CD4-positive, alpha-beta T cell (primary cell): ENCODE measurements around the gene EPHB4. TPM values are rescaled to one million over a fixed set of nuclear protein-coding genes. Genes with fewer than 3 reads are reported as not detected.

Experiments
- ATAC-seq: fragments of 200-7000 bp; cut with Tn5 transposase; one replicate; pipeline ENCODE4 v1.10.0; 2022; ENCODE audit warnings: mild to moderate bottlenecking; ENCODE audit not compliant: poor library complexity
- CTCF ChIA-PET: fragments of 350-600 bp; sonication (Branson Sonifier 250); formaldehyde crosslinking; loops from one replicate; lab custom pipeline; 2021; ENCODE audit warnings: antibody characterized with exemption, inconsistent platforms; lab: Charles Lee
- POLR2A ChIA-PET: fragments of 350-600 bp; sonication (Branson Sonifier 250); formaldehyde crosslinking; loops from one replicate; lab custom pipeline; 2021; ENCODE audit warnings: antibody characterized with exemption, inconsistent platforms; lab: Charles Lee
- DNase-seq, 14 experiments: peaks; one replicate each; pipeline ENCODE4 v3.0.0-alpha.2; 2013 to 2020; ENCODE audit warnings: mixed read lengths in 2 of 14
- H3K27ac ChIP-seq, 2 donors: one replicate each; pipeline versions ENCODE4 v1.5.1 to v1.7.0; 2013; ENCODE audit warnings: low read length in 2 of 2, low read depth in 1 of 2, mild to moderate bottlenecking in 1 of 2
- H3K27me3 ChIP-seq, 2 experiments: 1 replicate in 1 of 2; 2 replicates in 1 of 2; pipeline versions ENCODE4 v1.6.1 to v1.7.0; 2013; ENCODE audit warnings: low read length in 2 of 2, control low read depth in 1 of 2, mild to moderate bottlenecking in 1 of 2, moderate library complexity in 1 of 2; ENCODE audit not compliant: insufficient read depth in 2 of 2, control insufficient read depth in 1 of 2
- H3K36me3 ChIP-seq: one replicate; pipeline ENCODE4 v1.6.1; 2013; ENCODE audit warnings: low read length, control low read depth; ENCODE audit not compliant: insufficient read depth
- H3K4me1 ChIP-seq: one replicate; pipeline ENCODE4 v1.6.1; 2013; ENCODE audit warnings: low read length, control low read depth; ENCODE audit not compliant: insufficient read depth
- H3K4me3 ChIP-seq: one replicate; pipeline ENCODE4 v1.5.1; 2013; ENCODE audit warnings: mild to moderate bottlenecking, low read length, moderate library complexity
- H3K9me3 ChIP-seq, 2 experiments: 1 replicate in 1 of 2; 2 replicates in 1 of 2; pipeline versions ENCODE4 v1.6.1 to v1.7.0; 2013; ENCODE audit warnings: low read length in 2 of 2, mild to moderate bottlenecking in 2 of 2, control low read depth in 1 of 2, moderate library complexity in 1 of 2; ENCODE audit not compliant: control insufficient read depth in 1 of 2, insufficient read depth in 1 of 2
- H3K27ac Mint-ChIP-seq: one replicate; pipeline ENCODE4 v1.8.0; 2020; ENCODE audit warnings: mixed read lengths
- H3K27me3 Mint-ChIP-seq: one replicate; pipeline ENCODE4 v1.8.0; 2021; ENCODE audit warnings: mixed read lengths
- H3K36me3 Mint-ChIP-seq: one replicate; pipeline ENCODE4 v1.8.0; 2021; ENCODE audit warnings: low read depth, mixed read lengths
- H3K4me1 Mint-ChIP-seq: one replicate; pipeline ENCODE4 v1.8.0; 2021; ENCODE audit warnings: low read depth, mixed read lengths
- H3K4me3 Mint-ChIP-seq: one replicate; pipeline ENCODE4 v1.8.0; 2020; ENCODE audit warnings: mild to moderate bottlenecking, mixed read lengths
- H3K9me3 Mint-ChIP-seq: one replicate; pipeline ENCODE4 v1.8.0; 2020; ENCODE audit warnings: mixed read lengths
- intact Hi-C, 2 experiments: fragments of 100-400 bp; cut with DNase I in 1 of 2; cut with micrococcal nuclease in 1 of 2; formaldehyde crosslinking; loops; one replicate each; pipeline versions ENCODE4 v1.15.1 to v1.9.0; 2023 to 2025; cut with DNase I, micrococcal nuclease
- total RNA-seq, 174 experiments: library from RNA in 2 of 174; stranded (reverse) in 2 of 174; gene quantifications; one replicate each; pipeline ENCODE4 v1.2.3 and lab custom pipeline; 2021 to 2026
- TF ChIP-seq, protein P1 (sequence below): fragments of 200-600 bp; IDR thresholded peaks from one replicate; pipeline ENCODE4 v1.8.0; 2022; ENCODE audit warnings: antibody characterized with exemption, mild to moderate bottlenecking

EPHB4 gene
- total RNA-seq, 2 experiments from 2014 or later, result 8.4 to 8.9 TPM

DNA sequence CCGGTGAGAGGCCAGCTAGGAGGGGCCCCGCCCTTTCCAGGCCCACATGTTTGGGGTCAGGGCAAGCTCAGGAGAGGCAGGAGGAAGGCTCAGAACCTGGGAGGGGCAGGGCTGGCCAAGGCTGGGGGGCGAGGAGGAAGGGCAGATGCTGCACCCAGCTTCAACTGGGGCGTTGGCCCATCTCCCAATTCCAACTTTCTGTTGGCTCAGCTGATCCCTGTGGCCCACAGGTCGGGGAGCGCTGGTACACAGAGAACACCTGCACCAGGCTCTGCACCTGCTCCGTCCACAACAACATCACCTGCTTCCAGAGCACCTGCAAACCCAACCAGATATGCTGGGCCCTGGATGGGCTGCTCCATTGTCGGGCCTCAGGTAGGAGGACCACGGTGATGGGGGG, 53.8 kb downstream of the EPHB4 start:
- H3K36me3 ChIP-seq, result no peaks in the 10 kb centered on the region
- ATAC-seq (no peak), DNase-seq (no peak)
- no peak overlapping the region for H3K27ac ChIP-seq
- no peak overlapping the region for H3K4me3 ChIP-seq
- H3K27me3 ChIP-seq, result peaks cover 2 to 3% of the 10 kb centered on the region in 2 experiments
- no peaks in the 10 kb centered on the region for H3K36me3 Mint-ChIP-seq
- no peak overlapping the region for H3K27ac Mint-ChIP-seq
- H3K9me3 Mint-ChIP-seq, result no peaks in the 10 kb centered on the region
- no peak overlapping the region for H3K4me3 Mint-ChIP-seq
- H3K9me3 ChIP-seq, result no peaks in the 10 kb centered on the region
- ChIA-PET POLR2A (no interaction called here), CTCF (no interaction called here)
- H3K4me1 ChIP-seq, result no peaks in the 10 kb centered on the region
- peaks cover 7% of the 10 kb centered on the region for H3K27me3 Mint-ChIP-seq
- intact Hi-C loops, result no loop called here
- TF ChIP-seq, protein P1, sequence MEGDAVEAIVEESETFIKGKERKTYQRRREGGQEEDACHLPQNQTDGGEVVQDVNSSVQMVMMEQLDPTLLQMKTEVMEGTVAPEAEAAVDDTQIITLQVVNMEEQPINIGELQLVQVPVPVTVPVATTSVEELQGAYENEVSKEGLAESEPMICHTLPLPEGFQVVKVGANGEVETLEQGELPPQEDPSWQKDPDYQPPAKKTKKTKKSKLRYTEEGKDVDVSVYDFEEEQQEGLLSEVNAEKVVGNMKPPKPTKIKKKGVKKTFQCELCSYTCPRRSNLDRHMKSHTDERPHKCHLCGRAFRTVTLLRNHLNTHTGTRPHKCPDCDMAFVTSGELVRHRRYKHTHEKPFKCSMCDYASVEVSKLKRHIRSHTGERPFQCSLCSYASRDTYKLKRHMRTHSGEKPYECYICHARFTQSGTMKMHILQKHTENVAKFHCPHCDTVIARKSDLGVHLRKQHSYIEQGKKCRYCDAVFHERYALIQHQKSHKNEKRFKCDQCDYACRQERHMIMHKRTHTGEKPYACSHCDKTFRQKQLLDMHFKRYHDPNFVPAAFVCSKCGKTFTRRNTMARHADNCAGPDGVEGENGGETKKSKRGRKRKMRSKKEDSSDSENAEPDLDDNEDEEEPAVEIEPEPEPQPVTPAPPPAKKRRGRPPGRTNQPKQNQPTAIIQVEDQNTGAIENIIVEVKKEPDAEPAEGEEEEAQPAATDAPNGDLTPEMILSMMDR, result no peak
- H3K4me1 Mint-ChIP-seq, result no peaks in the 10 kb centered on the region

DNA sequence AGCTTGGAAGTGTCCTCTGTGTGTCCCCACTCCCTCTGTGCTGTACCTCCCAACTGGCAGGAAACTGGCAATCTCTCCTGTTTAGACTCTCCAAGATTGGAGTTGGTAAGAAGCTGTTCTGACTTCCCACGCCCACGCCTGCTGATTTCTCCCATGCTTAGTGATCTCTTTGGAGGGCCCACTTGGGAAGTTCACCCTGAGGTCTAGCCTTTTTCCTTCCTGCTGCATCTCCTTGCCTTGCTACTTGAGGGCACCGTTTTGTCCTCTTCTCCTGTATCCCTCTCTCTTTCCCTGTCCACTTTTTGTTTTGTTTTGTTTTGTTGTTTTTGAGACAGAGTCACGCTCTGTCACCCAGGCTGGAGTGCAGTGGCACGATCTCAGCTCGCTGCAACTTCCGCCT, 58.5 kb downstream of the EPHB4 start:
- TF ChIP-seq, protein P1, result no peak
- Mint-ChIP-seq H3K36me3 (no peaks in the 10 kb centered on the region), H3K9me3 (no peaks in the 10 kb centered on the region), H3K27ac (no peak overlapping the region), H3K4me3 (no peak overlapping the region), H3K27me3 (no peaks in the 10 kb centered on the region), H3K4me1 (no peaks in the 10 kb centered on the region)
- peaks cover 0 to 3% of the 10 kb centered on the region in 2 experiments for H3K27me3 ChIP-seq
- DNase-seq, result no peak
- H3K9me3 ChIP-seq, result no peaks in the 10 kb centered on the region
- CTCF ChIA-PET, result no interaction called here
- intact Hi-C loops, result no loop called here
- H3K27ac ChIP-seq, result no peak overlapping the region
- no peaks in the 10 kb centered on the region for H3K4me1 ChIP-seq
- POLR2A ChIA-PET, result no interaction called here
- ATAC-seq, result no peak
- H3K36me3 ChIP-seq, result no peaks in the 10 kb centered on the region
- H3K4me3 ChIP-seq, result no peak overlapping the region

DNA sequence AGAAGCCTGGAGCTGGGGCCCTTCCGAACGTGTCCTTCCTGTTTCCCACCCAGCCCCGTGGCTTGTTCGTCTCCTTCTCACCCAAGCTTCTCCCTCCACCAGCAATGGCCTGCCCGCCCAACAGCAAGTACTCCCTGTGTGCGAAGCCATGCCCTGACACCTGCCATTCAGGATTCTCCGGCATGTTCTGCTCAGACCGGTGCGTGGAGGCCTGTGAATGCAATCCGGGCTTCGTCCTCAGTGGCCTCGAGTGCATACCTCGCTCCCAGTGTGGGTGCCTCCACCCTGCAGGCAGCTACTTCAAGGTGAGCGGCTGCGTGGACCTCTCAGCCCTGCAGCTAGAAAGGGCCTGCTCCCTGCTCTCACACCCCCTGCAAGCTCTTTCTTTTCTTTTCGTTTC, 62.1 kb downstream of the EPHB4 start:
- Histone ChIP-seq H3K4me3 (no peak overlapping the region), H3K36me3 (no peaks in the 10 kb centered on the region), H3K27me3 (no peaks in the 10 kb centered on the region), H3K4me1 (no peaks in the 10 kb centered on the region), H3K27ac (no peak overlapping the region), H3K9me3 (no peaks in the 10 kb centered on the region)
- H3K36me3 Mint-ChIP-seq, result no peaks in the 10 kb centered on the region
- no peaks in the 10 kb centered on the region for H3K4me1 Mint-ChIP-seq
- no peaks in the 10 kb centered on the region for H3K27me3 Mint-ChIP-seq
- H3K27ac Mint-ChIP-seq, result no peak overlapping the region
- no peak overlapping the region for H3K4me3 Mint-ChIP-seq
- TF ChIP-seq, protein P1, result no peak
- ChIA-PET POLR2A (no interaction called here), CTCF (interaction anchor here (0.9 kb wide), 1 partner anchor 49 kb away, joined by 3 read pairs; no protein-coding TSS in a partner anchor)
- H3K9me3 Mint-ChIP-seq, result no peaks in the 10 kb centered on the region
- DNase-seq, result no peak
- intact Hi-C loops, result no loop called here
- ATAC-seq, result no peak
